C4-2B (cell line): ENCODE measurements around the gene GDPD3.

Experiments
- H3K27ac ChIP-seq: fragments of 450-650 bp; 2 replicates; pipeline ENCODE4 v1.5.1; 2017
- CTCF ChIP-seq: fragments of 450-650 bp; conservative IDR thresholded peaks from 2 replicates; pipeline ENCODE4 v1.5.1; 2017; ENCODE audit warnings: mild to moderate bottlenecking
- ZFX ChIP-seq: fragments of 450-650 bp; IDR thresholded peaks from 2 replicates; pipeline ENCODE4 v1.6.1; 2017

GDPD3 gene

DNA sequence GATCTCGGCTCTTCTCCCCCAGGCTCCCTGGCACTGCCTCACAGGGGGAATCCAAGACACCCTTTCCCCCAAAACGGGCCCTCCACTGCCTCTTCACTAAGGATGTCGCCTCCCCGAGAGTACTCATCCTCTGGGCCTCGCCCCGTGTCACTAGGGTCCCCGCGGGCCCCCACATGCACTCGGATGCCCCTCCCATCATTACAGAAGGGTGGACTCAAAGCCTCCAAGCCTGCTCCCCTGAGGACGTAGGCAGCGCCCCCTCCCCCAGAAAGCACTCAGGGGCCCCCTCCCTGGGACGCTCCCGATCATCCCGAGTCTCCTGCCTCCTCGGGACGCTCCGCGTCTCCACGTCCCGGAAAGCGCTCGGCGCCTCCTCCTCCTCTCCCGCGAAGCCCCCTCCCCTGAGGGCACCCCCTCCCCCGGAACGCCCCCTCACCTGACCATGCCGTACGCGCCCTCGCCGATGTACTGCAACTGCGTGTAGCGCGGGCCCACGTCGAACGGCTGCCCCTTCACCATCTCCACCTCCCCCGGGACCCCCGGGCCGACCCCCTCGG is 9.3 kb upstream of the GDPD3 start:
- H3K27ac ChIP-seq: peak overlapping the region; percentile 89

GRCh38 chr16:30121741-30122571 is 8.6 kb upstream of the GDPD3 start:
- no peak for TF ChIP-seq ZFX
- no peak for TF ChIP-seq CTCF
- H3K27ac ChIP-seq: peak overlapping the region; percentile 89

More for the DNA sequence above, 9.3 kb upstream of the GDPD3 start:
- no peak for TF ChIP-seq ZFX
- no peak for TF ChIP-seq CTCF

- no peak for TF ChIP-seq ZFX
- TF ChIP-seq CTCF: no peak
- no peak overlapping the region for H3K27ac ChIP-seq
Observed at GRCh38 chr16:30120340-30121105, 7.2 kb upstream of the GDPD3 start.

GRCh38 chr16:30119428-30119827 is 6.1 kb upstream of the GDPD3 start:
- no peak for TF ChIP-seq CTCF
- no peak for TF ChIP-seq ZFX
- no peak overlapping the region for H3K27ac ChIP-seq

- H3K27ac ChIP-seq: no peak overlapping the region
- TF ChIP-seq ZFX: no peak
- TF ChIP-seq CTCF: no peak
Observed at GRCh38 chr16:30117768-30118167, 4.4 kb upstream of the GDPD3 start.

DNA sequence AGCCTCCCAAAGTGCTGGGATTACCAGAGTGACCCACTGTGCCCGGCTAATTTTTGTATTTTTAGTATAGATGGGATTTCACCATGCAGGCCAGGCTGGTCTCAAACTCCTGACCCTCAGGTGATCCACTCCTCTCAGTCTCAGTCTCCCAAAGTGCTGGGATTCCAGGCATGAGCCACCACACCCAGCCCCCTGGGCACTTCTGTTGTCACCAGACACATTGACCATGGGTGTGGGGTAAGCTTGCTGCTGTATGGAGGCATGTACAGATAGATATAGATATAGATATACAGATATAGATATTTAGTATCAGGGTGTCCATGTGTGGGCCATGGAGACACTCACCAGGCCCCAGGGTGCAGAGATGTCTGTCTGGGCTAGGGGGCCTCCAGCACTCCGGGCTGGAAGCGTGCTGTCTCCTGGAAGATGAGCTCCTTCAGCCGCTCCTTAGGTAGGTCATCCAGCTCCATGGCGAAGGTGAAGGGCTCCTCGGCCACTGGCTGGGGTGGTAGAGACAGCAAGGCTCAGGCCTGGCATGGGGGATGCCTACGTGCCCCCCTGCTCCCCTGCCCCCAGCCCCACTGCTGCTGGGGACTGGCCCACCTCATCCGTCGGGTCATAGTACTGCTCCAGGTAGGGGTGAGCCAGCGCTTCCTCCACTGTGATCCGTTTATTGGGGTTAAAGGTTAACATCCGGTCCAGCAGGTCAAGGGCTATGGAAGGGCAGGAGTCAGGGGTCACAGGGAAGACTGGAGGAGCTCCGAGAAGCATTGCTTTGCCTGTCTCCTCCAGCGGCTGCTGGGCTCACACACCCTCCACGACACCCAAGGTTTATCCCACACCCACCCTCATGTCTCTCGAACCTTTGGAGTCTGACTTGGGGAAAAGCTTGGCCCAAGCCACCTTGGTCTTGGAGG is 3.2 kb upstream of the GDPD3 start:
- TF ChIP-seq ZFX (no peak), CTCF (no peak)
- H3K27ac ChIP-seq: no peak overlapping the region
